Lung (tissue), 12 donors: ENCODE measurements around the gene UBE2G2. TPM values are rescaled to one million over a fixed set of nuclear protein-coding genes. Genes with fewer than 3 reads are reported as not detected.

Experiments used
- ATAC-seq: fragments of 200-7000 bp; cut with Tn5 transposase; one replicate; pipeline ENCODE4 v1.9.1; 2020; ENCODE audit warnings: moderate number of reproducible peaks; ENCODE audit not compliant: insufficient read depth, low FRiP score
- DNase-seq, 3 donors: peaks; one replicate each; pipeline ENCODE4 v3.0.0-alpha.2; 2013 to 2017
- H3K27ac ChIP-seq, 2 donors: one replicate each; pipeline ENCODE4 v1.5.1; 2013; ENCODE audit warnings: mild to moderate bottlenecking in 2 of 2, moderate library complexity in 2 of 2, control low read depth in 1 of 2, inconsistent platforms in 1 of 2, low read depth in 1 of 2, low read length in 1 of 2
- H3K27me3 ChIP-seq, 3 donors: one replicate each; pipeline ENCODE4 v1.5.1; 2013; ENCODE audit warnings: low read length in 2 of 3; ENCODE audit not compliant: control insufficient read depth in 3 of 3, insufficient read depth in 3 of 3
- H3K36me3 ChIP-seq, 4 donors: one replicate each; pipeline ENCODE4 v1.5.1; 2013; ENCODE audit warnings: low read length in 4 of 4, mild to moderate bottlenecking in 1 of 4, moderate library complexity in 1 of 4; ENCODE audit not compliant: control insufficient read depth in 4 of 4, insufficient read depth in 4 of 4
- H3K4me1 ChIP-seq, 5 donors: one replicate each; pipeline ENCODE4 v1.5.1; 2013; ENCODE audit warnings: low read length in 5 of 5, mild to moderate bottlenecking in 2 of 5, moderate library complexity in 1 of 5; ENCODE audit not compliant: control insufficient read depth in 5 of 5, insufficient read depth in 5 of 5
- H3K4me3 ChIP-seq: one replicate; pipeline ENCODE4 v1.5.1; 2013; ENCODE audit warnings: mild to moderate bottlenecking, control low read depth, moderate library complexity
- H3K9ac ChIP-seq, 2 donors: one replicate each; pipeline ENCODE4 v1.5.1; 2013; ENCODE audit warnings: low read length in 2 of 2, control low read depth in 1 of 2; ENCODE audit not compliant: insufficient read depth in 1 of 2
- H3K9me3 ChIP-seq, 4 donors: one replicate each; pipeline ENCODE4 v1.5.1; 2013; ENCODE audit warnings: low read length in 3 of 4, mild to moderate bottlenecking in 1 of 4, moderate library complexity in 1 of 4; ENCODE audit not compliant: control insufficient read depth in 4 of 4, insufficient read depth in 3 of 4
- CTCF ChIP-seq: IDR thresholded peaks from 2 replicates; pipeline ENCODE4 v1.5.1; 2012; ENCODE audit warnings: mild to moderate bottlenecking; ENCODE audit errors: control extremely low read depth, extremely low read depth
- WGBS, 2 donors: extraction: QIAGEN DNeasy Blood & Tissue Kit; methylation state at CpG; one replicate each; pipeline ENCODE4 v1.1.7; 2013; 5-methylcytosine and 5-hydroxymethylcytosine counted together
- polyA plus RNA-seq, 2 donors: library from polyadenylated mRNA; stranded (reverse); fragments of 200-250 nt; gene quantifications; one replicate each; pipeline ENCODE4 v1.2.1, GENCODE V29; 2013
- total RNA-seq, 2 donors: library from RNA; depleted of rRNA in 1 of 2; stranded (reverse); fragments of >200 nt in 1 of 2; gene quantifications; one replicate each; pipeline ENCODE4 v1.2.1, GENCODE V29; 2014 to 2021
- donor health status: control.
- donor health status: control.
- donor health status: Bipolar disorder and iron deficiency.
- donor health status: healthy.
- donor health status: DM: yes; HTN: yes; CAD: no.

The UBE2G2 gene
- total and polyA plus RNA-seq, 4 donors, result 35.6 to 93.2 (median 67.5) TPM

- no peak for TF ChIP-seq CTCF
- H3K36me3 ChIP-seq, result no peaks in the 10 kb centered on the region
- no peaks in the 10 kb centered on the region for H3K27me3 ChIP-seq
- no peak overlapping the region for H3K4me3 ChIP-seq
- no peak for ATAC-seq
- no peak for DNase-seq
- H3K9ac ChIP-seq, result no peak overlapping the region
- no peaks in the 10 kb centered on the region for H3K4me1 ChIP-seq
- WGBS, 2 donors, result 87 to 90% methylated on average over 21 of the region's 21 CpGs
- no peak overlapping the region for H3K27ac ChIP-seq
- H3K9me3 ChIP-seq, result peaks cover 3 to 25% (median 15%) of the 10 kb centered on the region in 4 donors
These were observed 67.4 kb downstream of the UBE2G2 start for GRCh38 chr21:44734026-44734745.

GRCh38 chr21:44732956-44733355 is 68.7 kb downstream of the UBE2G2 start:
- DNase-seq, result no peak
- H3K36me3 ChIP-seq, result no peaks in the 10 kb centered on the region
- ATAC-seq, result no peak
- 82 to 88% methylated on average over 11 of the region's 11 CpGs for WGBS, 2 donors
- no peak overlapping the region for H3K4me3 ChIP-seq
- no peak overlapping the region for H3K27ac ChIP-seq
- no peaks in the 10 kb centered on the region for H3K27me3 ChIP-seq
- no peak overlapping the region for H3K9ac ChIP-seq
- TF ChIP-seq CTCF, result no peak
- peaks cover 0 to 18% (median 8%) of the 10 kb centered on the region in 4 donors for H3K9me3 ChIP-seq
- H3K4me1 ChIP-seq, result no peaks in the 10 kb centered on the region

- Histone ChIP-seq H3K9me3 (peaks cover 0 to 13% (median under 1%) of the 10 kb centered on the region in 4 donors), H3K9ac (no peak overlapping the region), H3K4me1 (no peaks in the 10 kb centered on the region), H3K36me3 (no peaks in the 10 kb centered on the region), H3K27me3 (no peaks in the 10 kb centered on the region), H3K27ac (no peak overlapping the region), H3K4me3 (no peak overlapping the region)
- no peak for TF ChIP-seq CTCF
- 91 to 95% methylated on average over 10 of the region's 10 CpGs for WGBS, 2 donors
- no peak for DNase-seq
- ATAC-seq, result no peak
These were observed 69.4 kb downstream of the UBE2G2 start for GRCh38 chr21:44732263-44732662.
